ENCODE data around the gene CST6. TPM values are rescaled to one million over a fixed set of nuclear protein-coding genes. Genes with fewer than 3 reads are reported as not detected.

CST6 gene
- total RNA-seq, 1 experiment from 2014 or later: not detected

GRCh38 chr11:66051766-66052663, 40.2 kb downstream of the CST6 start, which contains the start of gene SF3B2:
Gene SF3B2 (plus strand): TSS chr11:66052364. CDS start chr11:66052385, 21 bp downstream.
- Histone ChIP-seq H3K27ac (peak within 1 kb of the TSS; percentile 48), H3K4me1 (replicated peaks) (peaks cover 14% of the 10 kb centered on the region), H3K27me3 (replicated peaks) (no peaks in the 10 kb centered on the region), H3K4me3 (peak within 1 kb of the TSS; percentile 71), H3K36me3 (peaks cover 47% of the 10 kb centered on the region), H3K9me3 (replicated peaks) (no peaks in the 10 kb centered on the region)
- peak; percentile 99 to 100 for DNase-seq (ENCODE audit: low read depth in 1 of 2, low spot score in 2 of 2)

GRCh38 chr11:66052664-66052982, 40.8 kb downstream of the CST6 start:
- Histone ChIP-seq H3K4me3 (peak overlapping the region; percentile 71), H3K9me3 (replicated peaks) (no peaks in the 10 kb centered on the region), H3K27me3 (replicated peaks) (no peaks in the 10 kb centered on the region), H3K36me3 (peaks cover 53% of the 10 kb centered on the region), H3K27ac (peak overlapping the region; percentile 48), H3K4me1 (replicated peaks) (peaks cover 14% of the 10 kb centered on the region)
- DNase-seq (ENCODE audit: low read depth in 1 of 2, low spot score in 2 of 2): no peak

GRCh38 chr11:66055021-66055420, 43.2 kb downstream of the CST6 start:
- no peak for DNase-seq (ENCODE audit: low read depth in 1 of 2, low spot score in 2 of 2)
- peaks cover 14% of the 10 kb centered on the region for H3K4me1 ChIP-seq (replicated peaks)
- no peaks in the 10 kb centered on the region for H3K27me3 ChIP-seq (replicated peaks)
- no peak overlapping the region for H3K27ac ChIP-seq
- no peaks in the 10 kb centered on the region for H3K9me3 ChIP-seq (replicated peaks)
- H3K4me3 ChIP-seq: no peak overlapping the region
- peaks cover 77% of the 10 kb centered on the region for H3K36me3 ChIP-seq

- no peak overlapping the region for H3K27ac ChIP-seq
- no peak overlapping the region for H3K4me3 ChIP-seq
- no peak for DNase-seq (ENCODE audit: low read depth in 1 of 2, low spot score in 2 of 2)
- peaks cover 8% of the 10 kb centered on the region for H3K4me1 ChIP-seq (replicated peaks)
- H3K27me3 ChIP-seq (replicated peaks): no peaks in the 10 kb centered on the region
- H3K36me3 ChIP-seq: peaks cover 92% of the 10 kb centered on the region
- H3K9me3 ChIP-seq (replicated peaks): no peaks in the 10 kb centered on the region
These were observed 44.7 kb downstream of the CST6 start for GRCh38 chr11:66056501-66056900.

- Histone ChIP-seq H3K36me3 (peaks cover 100% of the 10 kb centered on the region), H3K27me3 (replicated peaks) (no peaks in the 10 kb centered on the region), H3K9me3 (replicated peaks) (no peaks in the 10 kb centered on the region), H3K27ac (no peak overlapping the region), H3K4me3 (no peak overlapping the region), H3K4me1 (replicated peaks) (no peaks in the 10 kb centered on the region)
- no peak for DNase-seq (ENCODE audit: low read depth in 1 of 2, low spot score in 2 of 2)
These were observed 48.3 kb downstream of the CST6 start for GRCh38 chr11:66059966-66060680.

- Histone ChIP-seq H3K4me3 (no peak overlapping the region), H3K4me1 (replicated peaks) (no peaks in the 10 kb centered on the region), H3K27ac (no peak overlapping the region), H3K36me3 (peaks cover 100% of the 10 kb centered on the region), H3K9me3 (replicated peaks) (no peaks in the 10 kb centered on the region), H3K27me3 (replicated peaks) (no peaks in the 10 kb centered on the region)
- DNase-seq (ENCODE audit: low read depth in 1 of 2, low spot score in 2 of 2): no peak
These were observed 49.5 kb downstream of the CST6 start for GRCh38 chr11:66061268-66061667.

GRCh38 chr11:66062408-66062807, 50.6 kb downstream of the CST6 start:
- no peaks in the 10 kb centered on the region for H3K9me3 ChIP-seq (replicated peaks)
- H3K36me3 ChIP-seq: peaks cover 100% of the 10 kb centered on the region
- DNase-seq (ENCODE audit: low read depth in 1 of 2, low spot score in 2 of 2): no peak
- no peaks in the 10 kb centered on the region for H3K27me3 ChIP-seq (replicated peaks)
- no peaks in the 10 kb centered on the region for H3K4me1 ChIP-seq (replicated peaks)
- no peak overlapping the region for H3K27ac ChIP-seq
- no peak overlapping the region for H3K4me3 ChIP-seq

Other genes with a start within 250 kb of the CST6 start
- 30.4 and 33.4 TPM in 2 replicates for gene AP5B1, start 231.0 kb upstream of the CST6 start, total RNA-seq (2014; rRNA removed; shearing (Covaris generic))
- not detected in 2 replicates for gene OVOL1, start 224.9 kb upstream of the CST6 start, total RNA-seq (2014; rRNA removed; shearing (Covaris generic))
- 0.16 TPM in 1 of 2 replicates, not detected in the other for gene SNX32, start 178.0 kb upstream of the CST6 start, total RNA-seq (2014; rRNA removed; shearing (Covaris generic))
- gene CFL1, start 153.8 kb upstream of the CST6 start, total RNA-seq (2014; rRNA removed; shearing (Covaris generic)): 4,273 and 4,722 TPM in 2 replicates
- gene MUS81, start 151.6 kb upstream of the CST6 start, total RNA-seq (2014; rRNA removed; shearing (Covaris generic)): 121 and 130 TPM in 2 replicates
- gene EFEMP2, start 139.2 kb upstream of the CST6 start, total RNA-seq (2014; rRNA removed; shearing (Covaris generic)): 120 and 194 TPM in 2 replicates
- 1.9 TPM in 1 of 2 replicates, not detected in the other for gene CTSW, start 132.2 kb upstream of the CST6 start, total RNA-seq (2014; rRNA removed; shearing (Covaris generic))
- gene FIBP, start 123.5 kb upstream of the CST6 start, total RNA-seq (2014; rRNA removed; shearing (Covaris generic)): 295 and 309 TPM in 2 replicates
- gene CCDC85B, start 121.3 kb upstream of the CST6 start, total RNA-seq (2014; rRNA removed; shearing (Covaris generic)): 94.0 and 160 TPM in 2 replicates
- 72.1 and 97.5 TPM in 2 replicates for gene FOSL1, start 111.6 kb upstream of the CST6 start, total RNA-seq (2014; rRNA removed; shearing (Covaris generic))
- 25.0 and 44.8 TPM in 2 replicates for gene C11orf68, start 92.9 kb upstream of the CST6 start, total RNA-seq (2014; rRNA removed; shearing (Covaris generic))
- 463 and 527 TPM in 2 replicates for gene DRAP1, start 92.6 kb upstream of the CST6 start, total RNA-seq (2014; rRNA removed; shearing (Covaris generic))
- not detected in 2 replicates for gene TSGA10IP, start 66.5 kb upstream of the CST6 start, total RNA-seq (2014; rRNA removed; shearing (Covaris generic))
- 172 and 186 TPM in 2 replicates for gene SART1, start 50.3 kb upstream of the CST6 start, total RNA-seq (2014; rRNA removed; shearing (Covaris generic))
- 84.3 and 93.2 TPM in 2 replicates for gene EIF1AD, start 9.9 kb upstream of the CST6 start, total RNA-seq (2014; rRNA removed; shearing (Covaris generic))
- gene BANF1, start 9.5 kb upstream of the CST6 start, total RNA-seq (2014; rRNA removed; shearing (Covaris generic)): 116 and 140 TPM in 2 replicates
- gene CATSPER1, start 14.5 kb downstream of the CST6 start, total RNA-seq (2014; rRNA removed; shearing (Covaris generic)): 0.50 and 1.4 TPM in 2 replicates
- not detected in 2 replicates for gene GAL3ST3, start 37.2 kb downstream of the CST6 start, total RNA-seq (2014; rRNA removed; shearing (Covaris generic))
- gene SF3B2, start 40.4 kb downstream of the CST6 start, total RNA-seq (2014; rRNA removed; shearing (Covaris generic)): 334 and 353 TPM in 2 replicates
- gene PACS1, start 58.3 kb downstream of the CST6 start, total RNA-seq (2014; rRNA removed; shearing (Covaris generic)): 28.5 and 37.1 TPM in 2 replicates
- gene KLC2, start 245.7 kb downstream of the CST6 start, total RNA-seq (2014; rRNA removed; shearing (Covaris generic)): 54.1 and 92.6 TPM in 2 replicates

Data from SJSA1 (cell line).